ENCODE data around the gene HOXA4.

DNA sequence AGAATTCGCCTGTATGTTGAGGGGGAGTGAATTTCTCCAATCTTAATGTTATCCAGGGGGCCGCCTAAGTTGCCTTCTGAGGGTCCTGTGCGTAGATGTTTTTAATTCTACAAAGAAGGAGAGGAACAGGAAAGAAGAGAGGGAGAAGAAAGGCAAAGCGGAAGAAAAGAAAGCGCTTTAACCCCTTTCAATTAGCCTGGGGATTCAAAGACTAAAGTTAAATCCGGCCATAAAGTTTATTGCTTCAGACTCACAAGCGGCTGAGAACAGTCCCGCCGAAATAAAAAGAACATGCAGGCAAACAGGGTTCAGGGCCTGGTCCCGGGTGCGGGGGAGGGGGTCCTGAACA lies 8.4 kb upstream of the HOXA4 start:
- no peak for TF ChIP-seq EZH2 (IDR thresholded peaks at IDR 0.05; ENCODE audit: low read length, unreplicated experiment)
- TF ChIP-seq, protein P1, sequence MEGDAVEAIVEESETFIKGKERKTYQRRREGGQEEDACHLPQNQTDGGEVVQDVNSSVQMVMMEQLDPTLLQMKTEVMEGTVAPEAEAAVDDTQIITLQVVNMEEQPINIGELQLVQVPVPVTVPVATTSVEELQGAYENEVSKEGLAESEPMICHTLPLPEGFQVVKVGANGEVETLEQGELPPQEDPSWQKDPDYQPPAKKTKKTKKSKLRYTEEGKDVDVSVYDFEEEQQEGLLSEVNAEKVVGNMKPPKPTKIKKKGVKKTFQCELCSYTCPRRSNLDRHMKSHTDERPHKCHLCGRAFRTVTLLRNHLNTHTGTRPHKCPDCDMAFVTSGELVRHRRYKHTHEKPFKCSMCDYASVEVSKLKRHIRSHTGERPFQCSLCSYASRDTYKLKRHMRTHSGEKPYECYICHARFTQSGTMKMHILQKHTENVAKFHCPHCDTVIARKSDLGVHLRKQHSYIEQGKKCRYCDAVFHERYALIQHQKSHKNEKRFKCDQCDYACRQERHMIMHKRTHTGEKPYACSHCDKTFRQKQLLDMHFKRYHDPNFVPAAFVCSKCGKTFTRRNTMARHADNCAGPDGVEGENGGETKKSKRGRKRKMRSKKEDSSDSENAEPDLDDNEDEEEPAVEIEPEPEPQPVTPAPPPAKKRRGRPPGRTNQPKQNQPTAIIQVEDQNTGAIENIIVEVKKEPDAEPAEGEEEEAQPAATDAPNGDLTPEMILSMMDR (conservative IDR thresholded peaks at IDR 0.05; ENCODE audit: low read depth, low read length): no peak
